ENCODE results near the gene NRBF2.
"Not testable (repeated sequence)": the region's sequence is repeated elsewhere in the genome, so short reads cannot be mapped to it uniquely, and the experiment has no call there.

Gene NRBF2
- total RNA-seq: 14.7 to 36.5 (median 31.3) reads per million in 3 experiments

DNA sequence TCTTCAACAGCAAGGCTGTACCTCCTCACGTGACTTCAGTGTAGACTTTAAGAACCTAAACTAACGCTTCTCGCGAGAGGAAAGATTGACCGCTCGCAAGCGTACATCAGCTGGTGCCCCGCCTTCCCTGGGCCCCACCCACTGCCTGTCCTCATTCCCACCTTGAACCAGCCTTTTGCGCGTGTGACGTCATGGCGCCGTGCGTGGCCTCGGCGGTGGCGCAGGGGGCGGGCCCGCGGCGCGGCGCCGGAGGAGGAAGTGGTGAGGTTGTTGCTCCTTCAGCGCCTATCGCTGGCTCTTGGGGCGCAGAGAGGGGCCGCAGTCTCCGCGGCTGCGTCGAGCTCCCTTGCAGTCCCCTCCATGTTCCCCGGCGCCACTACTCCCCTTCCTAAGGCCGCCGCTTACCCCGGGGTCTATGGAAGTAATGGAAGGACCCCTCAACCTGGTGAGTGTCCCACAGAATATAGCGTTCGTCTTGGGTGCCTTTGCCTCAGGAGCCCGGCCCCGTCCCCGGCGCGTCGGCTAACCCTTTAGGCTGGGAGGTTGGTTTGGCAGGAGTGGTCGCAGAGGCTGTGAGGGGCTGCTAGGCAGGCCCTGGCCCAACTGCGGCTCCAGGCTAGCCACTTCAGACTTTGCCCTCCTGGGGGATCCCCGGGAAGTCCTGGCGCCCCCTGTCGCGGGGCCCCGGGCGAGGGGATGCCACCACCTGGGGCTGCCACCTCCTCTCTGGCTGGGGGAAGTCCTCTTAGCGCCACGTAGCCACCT, at the start of gene NRBF2:
Gene NRBF2 (plus strand): TSS at position 273 of the 765 bp plus-strand sequence. CDS start 143 bp downstream, at position 416.
- DNase-seq: peak; percentile 97

DNA sequence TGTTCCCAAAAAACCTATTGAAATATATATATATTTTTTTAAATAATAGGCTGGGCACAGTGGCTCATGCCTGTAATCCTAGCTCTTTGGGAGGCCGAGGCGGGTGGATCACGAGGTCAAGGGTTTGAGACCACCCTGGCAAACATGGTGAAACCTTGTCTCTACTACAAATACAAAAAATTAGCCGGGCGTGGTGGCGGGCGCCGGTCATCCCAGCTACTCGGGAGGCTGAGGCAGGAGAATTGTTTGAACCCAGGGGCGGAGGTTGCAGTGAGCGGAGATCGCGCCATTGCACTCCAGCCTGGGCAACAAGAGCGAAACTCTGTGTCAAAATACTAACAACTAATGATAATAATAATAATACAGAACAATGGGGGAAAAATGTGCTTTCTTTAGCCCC, 49.7 kb upstream of the NRBF2 start:
- not testable (repeated sequence) for DNase-seq

GRCh38 chr10:63083904-63084689, 49.0 kb upstream of the NRBF2 start:
- peak; percentile 41 for DNase-seq

- no peak for DNase-seq
These were observed 48.3 kb upstream of the NRBF2 start for GRCh38 chr10:63084690-63085382.

DNA sequence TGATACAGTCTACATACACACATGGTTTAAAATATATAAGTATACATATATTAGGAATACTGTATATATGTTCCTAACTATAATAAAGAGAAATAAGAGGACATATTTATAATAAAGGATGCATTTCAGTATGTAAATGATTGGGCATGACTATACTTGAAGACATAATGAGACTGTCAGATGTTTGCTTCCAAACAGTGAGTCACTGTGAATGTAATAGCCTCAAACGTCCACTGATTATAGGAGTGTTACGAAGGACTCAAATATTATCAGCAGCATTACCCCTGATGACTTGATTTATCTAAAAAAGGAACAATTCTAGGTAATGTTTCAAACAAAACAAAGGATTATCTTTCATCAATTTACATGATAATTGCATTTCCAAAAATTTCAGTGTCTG, 39.9 kb upstream of the NRBF2 start:
- no peak for DNase-seq

DNA sequence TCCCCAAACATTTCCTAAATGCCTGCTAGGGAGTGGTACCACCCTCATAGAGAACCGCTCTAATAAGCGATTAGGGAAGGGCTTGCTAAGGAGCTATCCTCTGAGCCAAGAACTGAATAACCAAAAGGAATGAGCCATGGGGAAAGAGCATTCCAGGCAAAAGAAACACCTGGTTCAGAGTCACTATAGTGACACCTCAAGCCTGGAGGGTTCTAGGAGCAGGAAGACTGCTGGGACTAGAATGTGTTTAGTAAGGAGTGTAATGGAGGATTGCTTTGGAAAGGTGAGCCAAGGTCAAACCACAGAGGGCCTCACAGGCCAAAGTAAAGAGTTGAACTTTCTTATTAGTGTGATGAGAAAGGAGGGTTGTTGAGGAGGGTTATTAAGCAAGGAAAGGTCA, 38.7 kb upstream of the NRBF2 start:
- DNase-seq: no peak

- no peak for DNase-seq
These were observed 38.2 kb upstream of the NRBF2 start for GRCh38 chr10:63094881-63095280.

DNA sequence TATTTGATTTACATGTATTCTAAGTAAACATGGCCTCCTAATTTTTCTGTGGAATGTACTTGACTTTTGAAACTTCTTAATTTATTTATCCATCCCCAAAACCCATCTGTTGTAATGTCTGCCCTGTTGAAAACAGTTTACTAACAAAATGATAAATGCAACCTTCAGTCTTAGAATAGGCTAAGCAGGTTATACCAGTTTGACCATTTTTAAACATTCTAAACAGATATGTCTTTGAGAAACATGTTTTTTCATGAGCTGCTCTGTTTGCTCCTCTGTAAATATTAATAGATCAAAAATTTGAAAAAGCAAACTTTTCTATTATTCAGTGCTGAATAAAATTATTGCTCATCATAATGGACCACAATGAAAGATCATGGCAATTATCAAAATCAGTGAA, 33.4 kb upstream of the NRBF2 start:
- no peak for DNase-seq

- not testable (repeated sequence) for DNase-seq
These were observed 32.0 kb upstream of the NRBF2 start for GRCh38 chr10:63101091-63101490.

- not testable (repeated sequence) for DNase-seq
These were observed 30.7 kb upstream of the NRBF2 start for GRCh38 chr10:63102279-63102883.

DNA sequence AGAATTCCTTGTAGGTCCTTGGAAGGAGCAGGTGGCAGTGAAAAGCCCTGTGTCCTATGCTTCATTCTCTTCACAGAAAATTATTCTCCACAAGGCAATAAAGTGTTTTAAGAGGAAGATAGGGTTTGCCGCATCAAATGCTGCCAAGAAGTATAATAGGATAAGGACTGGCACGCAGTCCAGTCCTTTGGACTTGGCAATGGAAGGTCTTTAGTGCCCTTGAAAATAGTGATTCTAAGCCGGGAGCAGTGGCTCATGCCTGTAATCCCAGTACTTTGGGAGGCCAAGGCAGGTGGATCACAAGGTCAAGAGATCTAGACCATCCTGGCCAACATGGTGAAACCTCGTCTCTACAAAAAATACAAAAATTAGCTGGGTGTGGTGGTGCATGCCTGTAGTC, 29.9 kb upstream of the NRBF2 start:
- DNase-seq: not testable (repeated sequence)

DNA sequence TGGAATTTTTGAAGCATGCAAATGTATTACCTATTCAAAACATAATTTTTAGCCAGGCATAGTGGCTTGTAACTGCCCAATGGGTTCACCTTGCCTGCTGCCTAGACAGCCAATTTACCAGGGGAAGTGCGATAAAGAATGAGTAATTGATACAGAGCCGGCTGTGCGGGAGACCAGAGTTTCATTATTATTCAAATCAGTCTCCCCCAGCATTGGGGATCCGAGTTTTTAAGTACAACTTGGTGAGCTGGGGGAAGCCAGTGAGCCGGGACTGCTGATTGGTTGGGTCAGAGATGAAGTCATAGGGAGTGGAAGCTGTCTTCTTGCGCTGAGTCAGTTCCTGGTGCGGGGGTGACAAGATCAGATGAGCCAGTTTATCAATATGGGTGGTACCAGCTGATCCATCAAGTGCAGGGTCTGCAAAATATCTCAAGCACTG, 29.1 kb upstream of the NRBF2 start:
- DNase-seq: no peak

- no peak for DNase-seq
These were observed 27.7 kb upstream of the NRBF2 start for GRCh38 chr10:63105225-63106110.

GRCh38 chr10:63106111-63106755, 26.9 kb upstream of the NRBF2 start:
- no peak for DNase-seq

DNA sequence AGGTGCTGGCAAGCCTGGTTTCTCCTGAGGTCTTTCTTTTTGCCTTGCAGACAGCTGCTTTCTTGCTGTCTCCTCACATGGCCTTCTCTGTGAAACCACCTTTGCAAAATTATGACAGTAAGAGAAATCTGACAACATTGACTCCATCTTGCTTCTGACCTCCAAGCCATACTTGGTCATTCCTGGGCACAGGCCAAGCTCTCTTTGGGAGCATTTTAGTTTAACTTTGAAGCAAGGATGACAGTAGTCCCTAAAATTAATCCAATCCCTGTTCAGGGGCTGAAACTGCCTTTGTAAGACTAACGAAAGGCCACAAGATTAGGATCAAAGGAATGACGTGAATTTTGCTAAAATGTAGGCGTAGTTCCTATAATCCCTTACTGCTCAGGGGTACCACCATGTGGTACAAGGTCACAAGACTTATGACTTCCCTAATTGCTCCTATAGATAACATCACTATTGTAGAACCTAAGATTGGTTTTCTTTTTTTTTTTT, 25.1 kb upstream of the NRBF2 start:
- no peak for DNase-seq

GRCh38 chr10:63110940-63111339, 22.2 kb upstream of the NRBF2 start:
- no peak for DNase-seq

DNA sequence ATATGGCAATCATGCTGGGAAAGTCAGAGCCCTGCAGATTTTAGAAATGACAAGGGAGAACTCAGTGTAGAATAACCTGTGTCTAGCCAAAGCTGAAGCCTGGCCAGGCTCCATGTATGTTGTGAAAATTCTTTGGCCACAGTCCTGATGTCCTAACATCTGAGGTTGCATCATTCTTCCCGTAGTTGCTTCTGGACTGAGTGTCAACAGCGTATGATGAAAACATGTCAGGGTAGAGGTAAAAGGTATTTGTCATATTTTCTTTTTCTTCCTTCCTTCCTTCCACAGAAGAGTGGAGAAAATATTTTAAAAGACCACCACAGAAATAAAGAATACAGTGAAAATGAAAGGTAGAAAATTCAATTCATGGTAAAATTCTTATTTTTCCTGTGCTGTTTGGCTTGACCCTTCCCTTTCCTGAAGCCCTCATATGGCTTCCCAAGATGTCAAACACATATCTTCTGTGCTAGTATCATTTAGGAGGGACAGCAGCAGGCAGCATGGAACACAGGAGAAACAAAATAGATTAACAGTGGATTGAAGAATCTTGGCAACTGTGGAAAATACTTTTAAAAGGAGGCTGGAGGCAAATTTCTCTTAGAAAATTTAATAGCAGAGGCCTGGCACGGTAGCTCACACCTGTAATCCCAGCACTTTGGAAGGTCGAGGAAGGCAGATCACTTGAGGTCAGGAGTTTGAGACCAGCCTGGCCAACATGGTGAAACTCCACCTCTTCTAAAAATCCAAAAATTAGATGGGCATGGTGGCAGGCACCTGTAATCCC, 18.9 kb upstream of the NRBF2 start:
- no peak for DNase-seq

GRCh38 chr10:63115732-63116383, 17.3 kb upstream of the NRBF2 start:
- no peak for DNase-seq

- DNase-seq: no peak
These were observed 16.6 kb upstream of the NRBF2 start for GRCh38 chr10:63116452-63117072.

All from central memory CD4-positive, alpha-beta T cell (primary cell).